HK-2 (cell line): Measurements from ENCODE around the gene INTS11.

Experiments
- DNase-seq: peaks from one replicate; pipeline ENCODE4 v3.0.0-alpha.2; 2018; ENCODE audit not compliant: unreplicated experiment

Gene INTS11

GRCh38 chr1:1299686-1300351 is 24.6 kb downstream of the INTS11 start:
- no peak for DNase-seq

GRCh38 chr1:1298861-1299685 is 25.4 kb downstream of the INTS11 start:
- no peak for DNase-seq

GRCh38 chr1:1297802-1298424 is 26.5 kb downstream of the INTS11 start:
- no peak for DNase-seq

GRCh38 chr1:1296070-1297061 is 28.1 kb downstream of the INTS11 start:
- no peak for DNase-seq

GRCh38 chr1:1295154-1295923 is 29.1 kb downstream of the INTS11 start:
- DNase-seq = no peak

GRCh38 chr1:1294250-1294890 is 30.1 kb downstream of the INTS11 start:
- DNase-seq = no peak

GRCh38 chr1:1293263-1294249 is 30.9 kb downstream of the INTS11 start:
- no peak for DNase-seq

- no peak for DNase-seq
Measured at GRCh38 chr1:1292851-1293250, 31.6 kb downstream of the INTS11 start.

GRCh38 chr1:1292442-1292779 is 32.0 kb downstream of the INTS11 start:
- DNase-seq = no peak

- peak; percentile 70 for DNase-seq
Measured at GRCh38 chr1:1291548-1292441, 32.7 kb downstream of the INTS11 start.

- no peak for DNase-seq
Measured at GRCh38 chr1:1291023-1291528, 33.4 kb downstream of the INTS11 start.

- peak; percentile 67 for DNase-seq
Measured at GRCh38 chr1:1290238-1290731, 34.2 kb downstream of the INTS11 start.

GRCh38 chr1:1287288-1288110 is 37.0 kb downstream of the INTS11 start:
- DNase-seq = no peak

GRCh38 chr1:1286313-1287261 is 37.9 kb downstream of the INTS11 start:
- no peak for DNase-seq

- DNase-seq = no peak
Measured at GRCh38 chr1:1285611-1286311, 38.7 kb downstream of the INTS11 start.
